ENCODE data around the gene ARMH3.

DNA sequence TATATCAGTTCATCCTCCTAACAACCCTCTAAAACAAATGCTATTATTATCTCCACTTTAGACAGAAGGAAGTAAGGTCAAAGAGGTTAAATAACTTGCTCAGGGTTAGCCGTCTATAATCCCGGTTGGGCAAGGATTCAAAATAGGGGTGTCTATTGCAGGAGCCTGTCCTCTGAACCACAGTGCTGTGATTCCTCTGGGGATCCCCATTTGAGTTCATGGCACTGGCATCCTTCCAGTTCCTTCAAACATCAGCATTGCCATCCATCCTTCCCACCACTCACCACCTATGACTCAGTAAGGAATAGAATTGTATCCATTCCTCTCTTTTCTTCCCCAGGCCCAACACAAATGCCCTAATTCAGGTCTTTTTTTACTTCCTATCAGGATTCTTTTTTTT lies 34.8 kb upstream of the ARMH3 start:
- TF ChIP-seq, protein P1, sequence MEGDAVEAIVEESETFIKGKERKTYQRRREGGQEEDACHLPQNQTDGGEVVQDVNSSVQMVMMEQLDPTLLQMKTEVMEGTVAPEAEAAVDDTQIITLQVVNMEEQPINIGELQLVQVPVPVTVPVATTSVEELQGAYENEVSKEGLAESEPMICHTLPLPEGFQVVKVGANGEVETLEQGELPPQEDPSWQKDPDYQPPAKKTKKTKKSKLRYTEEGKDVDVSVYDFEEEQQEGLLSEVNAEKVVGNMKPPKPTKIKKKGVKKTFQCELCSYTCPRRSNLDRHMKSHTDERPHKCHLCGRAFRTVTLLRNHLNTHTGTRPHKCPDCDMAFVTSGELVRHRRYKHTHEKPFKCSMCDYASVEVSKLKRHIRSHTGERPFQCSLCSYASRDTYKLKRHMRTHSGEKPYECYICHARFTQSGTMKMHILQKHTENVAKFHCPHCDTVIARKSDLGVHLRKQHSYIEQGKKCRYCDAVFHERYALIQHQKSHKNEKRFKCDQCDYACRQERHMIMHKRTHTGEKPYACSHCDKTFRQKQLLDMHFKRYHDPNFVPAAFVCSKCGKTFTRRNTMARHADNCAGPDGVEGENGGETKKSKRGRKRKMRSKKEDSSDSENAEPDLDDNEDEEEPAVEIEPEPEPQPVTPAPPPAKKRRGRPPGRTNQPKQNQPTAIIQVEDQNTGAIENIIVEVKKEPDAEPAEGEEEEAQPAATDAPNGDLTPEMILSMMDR (conservative IDR thresholded peaks at IDR 0.05 in 1 of 2, IDR thresholded peaks at IDR 0.05 in 1 of 2; ENCODE audit: extremely low read depth in 1 of 2, insufficient read depth in 1 of 2, low read depth in 1 of 2, low read length in 2 of 2), result no peak
- no peak for TF ChIP-seq EZH2 (IDR thresholded peaks at IDR 0.05; ENCODE audit: borderline replicate concordance, low read length)

Data from mammary epithelial cell (primary cell).